ENCODE measurements around the gene NR6A1. TPM values are rescaled to one million over a fixed set of nuclear protein-coding genes. Genes with fewer than 3 reads are reported as not detected.

The NR6A1 gene
- total and polyA plus RNA-seq, 12 donors: 0.29 to 2.0 (median 1.2) TPM

GRCh38 chr9:124761196-124761595 lies 9.9 kb downstream of the NR6A1 start:
- no peak overlapping the region for H3K27ac ChIP-seq
- ATAC-seq: no peak
- no peak for TF ChIP-seq CTCF (IDR thresholded peaks at IDR 0.05)
- no peak for DNase-seq
- no peaks in the 10 kb centered on the region for H3K9me3 ChIP-seq
- no peak overlapping the region for H3K4me3 ChIP-seq
- H3K36me3 ChIP-seq: no peaks in the 10 kb centered on the region
- peaks cover 0 to 20% (median 0%) of the 10 kb centered on the region in 9 donors for H3K4me1 ChIP-seq
- 70 to 71% methylated on average over 2 of the region's 2 CpGs for WGBS, 2 donors
- H3K27me3 ChIP-seq: peaks cover 0 to 79% (median 38%) of the 10 kb centered on the region in 7 donors
- intact Hi-C loops (cut with DNase I): no loop called here

- Histone ChIP-seq H3K4me1 (peaks cover 0 to 20% (median 0%) of the 10 kb centered on the region in 9 donors), H3K9me3 (no peaks in the 10 kb centered on the region), H3K27me3 (peaks cover 0 to 74% (median 33%) of the 10 kb centered on the region in 7 donors), H3K36me3 (no peaks in the 10 kb centered on the region), H3K27ac (no peak overlapping the region), H3K4me3 (no peak overlapping the region)
- intact Hi-C loops (cut with DNase I): no loop called here
- ATAC-seq (no peak), DNase-seq (no peak)
- WGBS, 2 donors: 96 to 100% methylated on average over 2 of the region's 2 CpGs
- no peak for TF ChIP-seq CTCF (IDR thresholded peaks at IDR 0.05)
These were observed 10.4 kb downstream of the NR6A1 start for GRCh38 chr9:124760719-124761118.

GRCh38 chr9:124759327-124759726 lies 11.8 kb downstream of the NR6A1 start:
- H3K36me3 ChIP-seq: no peaks in the 10 kb centered on the region
- peaks cover 0 to 20% (median 0%) of the 10 kb centered on the region in 9 donors for H3K4me1 ChIP-seq
- H3K4me3 ChIP-seq: no peak overlapping the region
- TF ChIP-seq CTCF (IDR thresholded peaks at IDR 0.05): no peak
- DNase-seq (no peak), ATAC-seq (no peak)
- peaks cover 0 to 73% (median 22%) of the 10 kb centered on the region in 7 donors for H3K27me3 ChIP-seq
- intact Hi-C loops (cut with DNase I): loop anchor here in 1 of 10 donors (10.0 kb wide), 1 partner anchor 1635 kb away; no protein-coding TSS in a partner anchor
- H3K9me3 ChIP-seq: no peaks in the 10 kb centered on the region
- no peak overlapping the region for H3K27ac ChIP-seq
- WGBS, 2 donors: 90 to 93% methylated on average over 2 of the region's 2 CpGs

GRCh38 chr9:124758691-124759090 lies 12.4 kb downstream of the NR6A1 start:
- no peak for TF ChIP-seq CTCF (IDR thresholded peaks at IDR 0.05)
- intact Hi-C loops (cut with DNase I): loop anchor here in 1 of 10 donors (10.0 kb wide), 1 partner anchor 1636 kb away; no protein-coding TSS in a partner anchor
- peak overlapping the region in 2 of 10 donors; percentile 12 to 47 for H3K27ac ChIP-seq
- no peak for ATAC-seq
- H3K27me3 ChIP-seq: peaks cover 0 to 72% (median 19%) of the 10 kb centered on the region in 7 donors
- H3K36me3 ChIP-seq: no peaks in the 10 kb centered on the region
- no peaks in the 10 kb centered on the region for H3K9me3 ChIP-seq
- H3K4me3 ChIP-seq: no peak overlapping the region
- peaks cover 0 to 20% (median 0%) of the 10 kb centered on the region in 9 donors for H3K4me1 ChIP-seq
- no peak for DNase-seq

Measured in heart right ventricle (tissue), 16 donors.